ENCODE measurements around the gene SLFNL1.

DNA sequence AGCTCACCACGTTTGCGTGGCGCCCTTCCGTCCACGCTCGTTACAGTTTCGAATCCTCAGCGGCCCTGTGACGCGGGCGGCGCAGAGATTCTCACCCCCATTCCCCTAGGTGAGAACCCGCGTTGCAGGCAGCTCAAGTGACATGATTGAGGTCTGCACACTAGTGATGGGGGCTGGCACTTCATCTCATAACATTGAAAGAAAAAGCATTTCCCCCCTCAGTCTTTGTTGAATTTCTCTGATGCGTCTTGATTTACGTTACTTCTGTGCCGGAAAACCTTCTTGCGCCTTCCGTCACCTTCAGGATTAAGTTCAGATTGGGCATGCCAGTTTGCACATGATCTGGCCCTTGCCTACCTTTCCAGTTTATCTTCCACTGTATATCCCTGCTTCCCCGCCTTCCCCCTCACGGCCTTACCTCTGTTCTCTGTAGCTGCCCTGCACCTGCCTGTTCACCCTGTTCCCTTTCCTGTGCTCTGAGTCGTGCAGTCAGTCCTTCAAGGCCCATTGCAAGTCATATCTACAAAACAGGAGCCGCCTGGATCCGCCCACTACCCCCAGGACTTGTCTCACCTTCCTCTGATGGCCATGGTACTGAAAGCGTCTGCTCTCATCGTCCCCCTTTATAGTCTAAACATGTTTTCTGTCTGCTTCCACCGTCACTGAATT, 40.9 kb downstream of the SLFNL1 start:
- TF ChIP-seq CTCF (IDR thresholded peaks at IDR 0.05; ENCODE audit: insufficient read depth, low read depth, low read length) (no peak), EZH2 (IDR thresholded peaks at IDR 0.05; ENCODE audit: insufficient read depth, low read length) (no peak)

Data from astrocyte (in vitro differentiated cells and primary cell).